OCI-LY3 (cell line): ENCODE measurements around the gene SSUH2.

Experiments
- EZH2phosphoT487 ChIP-seq: fragments of 200-600 bp; shearing (Covaris generic); IDR thresholded peaks from 2 replicates; pipeline ENCODE4 v1.6.1; 2018; ENCODE audit warnings: antibody characterized with exemption, mixed run types, low read depth
- TF ChIP-seq, protein P1 (sequence below): fragments of 200-600, 300-600 bp; sonication (generic); IDR thresholded peaks from 2 replicates; pipeline ENCODE4 v1.5.1; 2014; ENCODE audit warnings: antibody characterized with exemption, low read length, low read depth

DNA sequence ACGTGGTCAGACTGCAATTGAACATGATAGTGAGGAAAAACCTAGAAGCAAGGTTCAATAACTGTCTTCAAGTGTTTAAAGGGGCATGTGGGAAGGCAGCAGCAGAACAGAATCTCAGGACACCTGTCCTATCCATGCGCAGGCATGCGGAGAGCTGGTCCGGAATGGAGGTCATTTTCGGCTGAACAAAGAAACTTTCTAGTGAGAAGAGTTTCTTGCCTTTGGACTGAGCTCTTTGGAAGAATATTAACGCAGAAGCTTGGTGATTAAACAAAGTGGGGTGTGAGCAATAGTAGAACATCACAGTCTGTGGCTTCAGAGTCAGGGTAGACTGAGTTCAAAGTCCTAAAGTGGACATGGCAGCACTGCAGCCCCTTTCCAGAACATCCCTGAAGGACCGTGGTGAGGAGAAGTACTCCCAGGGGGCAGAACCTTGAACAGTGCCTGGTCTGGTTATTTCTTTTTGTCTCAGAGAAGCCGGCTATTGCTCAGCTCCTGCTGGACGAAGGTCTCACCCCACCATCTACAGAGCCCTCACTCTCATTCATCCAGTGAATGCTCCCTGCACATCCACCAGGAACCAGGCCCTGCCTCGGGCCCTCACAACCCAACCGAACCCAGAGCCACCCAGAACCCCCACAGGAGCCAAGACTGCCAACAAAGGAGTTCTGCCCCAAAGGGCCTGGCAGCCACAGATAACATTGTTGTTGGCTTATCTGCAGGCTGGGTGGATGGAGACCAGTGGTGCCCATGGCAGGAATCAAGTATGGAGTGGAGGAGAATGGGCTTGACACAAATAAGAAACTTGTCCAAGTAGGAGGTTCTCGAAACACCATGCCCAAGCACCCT is 2.8 kb upstream of the SSUH2 start:
- TF ChIP-seq, protein P1, sequence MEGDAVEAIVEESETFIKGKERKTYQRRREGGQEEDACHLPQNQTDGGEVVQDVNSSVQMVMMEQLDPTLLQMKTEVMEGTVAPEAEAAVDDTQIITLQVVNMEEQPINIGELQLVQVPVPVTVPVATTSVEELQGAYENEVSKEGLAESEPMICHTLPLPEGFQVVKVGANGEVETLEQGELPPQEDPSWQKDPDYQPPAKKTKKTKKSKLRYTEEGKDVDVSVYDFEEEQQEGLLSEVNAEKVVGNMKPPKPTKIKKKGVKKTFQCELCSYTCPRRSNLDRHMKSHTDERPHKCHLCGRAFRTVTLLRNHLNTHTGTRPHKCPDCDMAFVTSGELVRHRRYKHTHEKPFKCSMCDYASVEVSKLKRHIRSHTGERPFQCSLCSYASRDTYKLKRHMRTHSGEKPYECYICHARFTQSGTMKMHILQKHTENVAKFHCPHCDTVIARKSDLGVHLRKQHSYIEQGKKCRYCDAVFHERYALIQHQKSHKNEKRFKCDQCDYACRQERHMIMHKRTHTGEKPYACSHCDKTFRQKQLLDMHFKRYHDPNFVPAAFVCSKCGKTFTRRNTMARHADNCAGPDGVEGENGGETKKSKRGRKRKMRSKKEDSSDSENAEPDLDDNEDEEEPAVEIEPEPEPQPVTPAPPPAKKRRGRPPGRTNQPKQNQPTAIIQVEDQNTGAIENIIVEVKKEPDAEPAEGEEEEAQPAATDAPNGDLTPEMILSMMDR = no peak
- no peak for TF ChIP-seq EZH2phosphoT487
